Endodermal cell (in vitro differentiated cells): ENCODE data around the gene EIF4G2. TPM values are rescaled to one million over a fixed set of nuclear protein-coding genes. Genes with fewer than 3 reads are reported as not detected.

Source experiments
- DNase-seq: peaks from one replicate; pipeline ENCODE4 v3.0.0-alpha.2; 2017
- H3K27ac ChIP-seq: 2 replicates; pipeline ENCODE4 v1.5.1; 2013; ENCODE audit warnings: mild to moderate bottlenecking, low read depth, low read length, moderate library complexity
- H3K27me3 ChIP-seq: 2 replicates; pipeline ENCODE4 v1.6.1; 2013; ENCODE audit warnings: mild to moderate bottlenecking, low read length, moderate library complexity; ENCODE audit not compliant: insufficient read depth, control insufficient read depth, poor library complexity, severe bottlenecking
- H3K36me3 ChIP-seq: 2 replicates; pipeline ENCODE4 v1.7.0; 2013; ENCODE audit warnings: mild to moderate bottlenecking, low read length, moderate library complexity; ENCODE audit not compliant: control insufficient read depth, insufficient read depth
- H3K4me1 ChIP-seq: one replicate; pipeline ENCODE4 v1.7.0; 2013; ENCODE audit warnings: low read length; ENCODE audit not compliant: control insufficient read depth, insufficient read depth
- H3K4me3 ChIP-seq: 2 replicates; pipeline ENCODE4 v1.5.1; 2013; ENCODE audit warnings: mild to moderate bottlenecking, low read length, moderate library complexity
- H3K9ac ChIP-seq: 2 replicates; pipeline ENCODE4 v1.6.1; 2013; ENCODE audit warnings: mild to moderate bottlenecking, low read length, moderate library complexity; ENCODE audit not compliant: poor library complexity, severe bottlenecking; ENCODE audit errors: extremely low read depth
- H3K9me3 ChIP-seq: 2 replicates; pipeline ENCODE4 v1.6.1; 2013; ENCODE audit warnings: mild to moderate bottlenecking, low read length, moderate library complexity; ENCODE audit not compliant: control insufficient read depth
- H3K27ac Mint-ChIP-seq: 2 replicates; pipeline ENCODE4 v1.8.0; 2020; ENCODE audit warnings: mixed read lengths
- H3K27me3 Mint-ChIP-seq: 2 replicates; pipeline ENCODE4 v1.8.0; 2021; ENCODE audit warnings: mild to moderate bottlenecking, mixed read lengths; ENCODE audit not compliant: insufficient read depth
- H3K36me3 Mint-ChIP-seq: 2 replicates; pipeline ENCODE4 v1.8.0; 2020; ENCODE audit warnings: low read depth, mixed read lengths
- H3K4me1 Mint-ChIP-seq: 2 replicates; pipeline ENCODE4 v1.8.0; 2020; ENCODE audit warnings: mixed read lengths
- H3K4me3 Mint-ChIP-seq: 2 replicates; pipeline ENCODE4 v1.8.0; 2020; ENCODE audit warnings: mild to moderate bottlenecking, moderate library complexity, mixed read lengths
- H3K9me3 Mint-ChIP-seq: 2 replicates; pipeline ENCODE4 v1.8.0; 2020; ENCODE audit warnings: mild to moderate bottlenecking, mixed read lengths
- CTCF ChIP-seq: fragments of 200-600 bp; sonication (generic); conservative IDR thresholded peaks from 2 replicates; pipeline ENCODE4 v1.5.0; 2021; ENCODE audit warnings: antibody characterized with exemption, mild to moderate bottlenecking
- WGBS, 2 experiments: methylation state at CpG; one replicate each; pipeline versions ENCODE4 v1.1.5 to v1.1.7; 2013; ENCODE audit warnings: missing lambda C conversion rate in 2 of 2, mixed read lengths in 1 of 2; ENCODE audit not compliant: insufficient coverage in 1 of 2, insufficient read length in 1 of 2; 5-methylcytosine and 5-hydroxymethylcytosine counted together
- total RNA-seq, 2 donors: library from RNA; stranded (reverse); fragmentation: NEBNext Ultra II Directional in 1 of 2; extraction: Animal tissue kit (Norgen Biotek cat#: 25700) in 1 of 2; gene quantifications; 2 replicates in 1 of 2; 3 replicates in 1 of 2; pipeline ENCODE4 v1.2.1, GENCODE V29; 2021

EIF4G2 gene
- total RNA-seq, 2 donors from 2014 or later, result 753 to 1,007 TPM

- WGBS, 2 experiments, result 88 to 96% methylated on average over 2 of the region's 2 CpGs
- H3K27ac ChIP-seq, result no peak overlapping the region
- H3K27me3 ChIP-seq, result no peaks in the 10 kb centered on the region
- no peak for TF ChIP-seq CTCF
- peaks cover 6% of the 10 kb centered on the region for H3K4me1 Mint-ChIP-seq
- no peak overlapping the region for H3K4me3 Mint-ChIP-seq
- H3K27me3 Mint-ChIP-seq, result no peaks in the 10 kb centered on the region
- no peaks in the 10 kb centered on the region for H3K9me3 ChIP-seq
- H3K4me3 ChIP-seq, result no peak overlapping the region
- no peak for DNase-seq
- H3K36me3 ChIP-seq, result peaks cover 93% of the 10 kb centered on the region
- H3K9me3 Mint-ChIP-seq, result no peaks in the 10 kb centered on the region
- peaks cover 90% of the 10 kb centered on the region for H3K36me3 Mint-ChIP-seq
- H3K4me1 ChIP-seq, result no peaks in the 10 kb centered on the region
- H3K27ac Mint-ChIP-seq, result peak overlapping the region; percentile 21
- H3K9ac ChIP-seq, result no peak overlapping the region
Measured at GRCh38 chr11:10800292-10800691, 8.4 kb downstream of the EIF4G2 start.

- H3K27ac Mint-ChIP-seq, result no peak overlapping the region
- H3K27me3 ChIP-seq, result no peaks in the 10 kb centered on the region
- no peaks in the 10 kb centered on the region for H3K4me1 Mint-ChIP-seq
- no peaks in the 10 kb centered on the region for H3K9me3 ChIP-seq
- peaks cover 3% of the 10 kb centered on the region for H3K27me3 Mint-ChIP-seq
- peaks cover 71% of the 10 kb centered on the region for H3K36me3 Mint-ChIP-seq
- H3K36me3 ChIP-seq, result peaks cover 74% of the 10 kb centered on the region
- no peak overlapping the region for H3K4me3 ChIP-seq
- H3K27ac ChIP-seq, result no peak overlapping the region
- H3K4me1 ChIP-seq, result no peaks in the 10 kb centered on the region
- DNase-seq, result no peak
- no peak overlapping the region for H3K9ac ChIP-seq
- TF ChIP-seq CTCF, result no peak
- no peaks in the 10 kb centered on the region for H3K9me3 Mint-ChIP-seq
- 83 to 100% methylated on average over 1 to 4 of the region's 4 CpGs for WGBS, 2 experiments
- H3K4me3 Mint-ChIP-seq, result no peak overlapping the region
Measured at GRCh38 chr11:10798330-10798928, 10.3 kb downstream of the EIF4G2 start.

- Mint-ChIP-seq H3K4me1 (peaks cover 3% of the 10 kb centered on the region), H3K9me3 (no peaks in the 10 kb centered on the region), H3K27me3 (peaks cover 6% of the 10 kb centered on the region), H3K27ac (no peak overlapping the region), H3K36me3 (peaks cover 62% of the 10 kb centered on the region), H3K4me3 (no peak overlapping the region)
- no peaks in the 10 kb centered on the region for H3K4me1 ChIP-seq
- H3K4me3 ChIP-seq, result no peak overlapping the region
- peaks cover 65% of the 10 kb centered on the region for H3K36me3 ChIP-seq
- 94 to 99% methylated on average over 3 of the region's 3 CpGs for WGBS, 2 experiments
- no peaks in the 10 kb centered on the region for H3K9me3 ChIP-seq
- no peak overlapping the region for H3K27ac ChIP-seq
- no peak for TF ChIP-seq CTCF
- H3K27me3 ChIP-seq, result no peaks in the 10 kb centered on the region
- no peak overlapping the region for H3K9ac ChIP-seq
- no peak for DNase-seq
Measured at GRCh38 chr11:10797531-10797930, 11.2 kb downstream of the EIF4G2 start.
